GM19372 (cell line): ENCODE measurements around the gene KCTD21.
A peak's percentile ranks its signal among the peaks of the same experiment; 100 is the strongest.

ENCODE experiments used
- ATAC-seq: cut with Tn5 transposase; IDR thresholded peaks from one replicate; pipeline ENCODE4 v1.9.1; 2021; ENCODE audit warnings: mild to moderate bottlenecking, low read depth, moderate library complexity; ENCODE audit not compliant: unreplicated experiment

KCTD21 gene

GRCh38 chr11:78147807-78148206, 40.6 kb downstream of the KCTD21 start:
- ATAC-seq = no peak

- no peak for ATAC-seq
Observed at GRCh38 chr11:78145511-78146025, 42.9 kb downstream of the KCTD21 start.

DNA sequence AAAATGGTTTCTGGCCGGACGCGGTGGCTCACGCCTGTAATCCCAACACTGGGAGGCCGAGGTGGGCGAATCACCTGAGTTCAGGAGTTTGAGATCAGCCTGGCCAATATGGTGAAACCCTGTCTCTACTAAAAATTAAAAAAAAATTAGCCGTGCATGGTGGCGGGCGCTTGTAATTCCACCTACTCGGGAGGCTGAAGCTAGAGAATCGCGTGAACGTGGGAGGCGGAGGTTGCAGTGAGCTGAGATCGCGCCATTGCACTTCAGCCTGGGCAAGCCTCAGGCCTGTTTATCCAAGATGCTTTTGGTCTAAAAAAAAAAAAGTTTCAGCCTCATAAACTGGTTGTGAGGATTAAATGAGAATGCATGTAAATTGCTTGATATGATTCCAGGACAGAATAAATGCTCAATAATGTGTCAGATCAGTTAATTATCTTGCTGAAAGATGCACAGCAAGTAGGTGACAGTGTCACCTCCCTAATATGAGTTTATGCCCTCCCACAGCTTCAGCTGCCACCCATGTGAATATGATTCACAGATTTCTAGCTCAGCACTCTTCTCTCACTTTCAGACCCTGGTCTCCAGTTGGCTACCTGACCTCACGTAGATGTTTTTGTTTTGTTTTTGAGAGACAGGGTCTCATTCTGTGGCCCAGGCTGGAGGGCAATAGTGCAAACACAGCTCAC, 47.9 kb downstream of the KCTD21 start:
- no peak for ATAC-seq

DNA sequence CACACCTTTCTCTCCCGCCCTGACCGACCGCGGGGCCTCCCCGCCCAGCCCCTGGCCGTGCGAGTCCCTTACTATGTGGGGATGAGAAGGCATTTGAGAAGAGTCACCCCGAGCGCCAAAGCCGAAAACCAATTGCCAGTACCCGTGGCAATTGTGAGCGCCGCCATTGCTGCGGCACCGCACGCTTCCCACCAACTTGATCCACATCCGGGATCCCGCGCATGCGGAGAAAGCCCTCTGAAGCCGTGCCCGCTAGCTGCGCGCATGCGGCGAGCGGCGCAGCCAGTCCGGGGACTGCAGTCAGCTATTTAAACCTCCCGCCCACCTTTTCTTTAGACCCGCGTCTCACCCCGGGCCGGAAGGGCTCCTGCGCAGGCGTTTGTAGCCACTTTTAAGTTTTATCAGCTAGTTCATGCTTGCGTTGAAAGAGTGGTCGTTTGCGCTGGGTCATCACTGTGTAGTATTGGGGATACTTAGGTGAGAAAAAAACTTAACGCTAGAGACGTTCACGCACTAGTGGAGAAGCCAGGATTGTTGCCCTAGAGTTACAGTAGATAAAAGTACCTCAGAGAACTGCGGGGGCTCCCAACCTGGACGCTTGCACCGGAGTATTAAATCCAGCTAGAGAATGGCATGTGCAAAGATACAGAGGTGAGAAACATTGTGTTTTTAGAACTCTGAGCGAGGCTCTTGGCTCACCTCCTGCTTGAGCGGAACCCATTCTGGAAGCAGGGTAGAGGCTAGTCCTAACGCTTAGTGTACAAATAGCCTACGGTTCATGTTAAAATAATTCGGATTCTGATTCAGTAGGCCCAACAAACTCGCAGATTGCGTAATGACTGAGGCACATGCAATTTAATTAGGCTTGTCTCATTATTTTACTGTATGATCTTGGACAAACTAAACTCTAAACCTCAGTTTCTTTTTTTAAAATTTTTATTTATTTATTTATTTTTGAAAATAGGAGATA, 48.7 kb downstream of the KCTD21 start, which contains the start of gene ALG8:
ALG8 (minus strand) TSS at position 205 of the 970 bp plus-strand sequence; CDS start at position 167, 38 bp downstream.
- ATAC-seq = peak; percentile 94

- peak; percentile 8 for ATAC-seq
Observed at GRCh38 chr11:78138694-78139421, 49.6 kb downstream of the KCTD21 start.

DNA sequence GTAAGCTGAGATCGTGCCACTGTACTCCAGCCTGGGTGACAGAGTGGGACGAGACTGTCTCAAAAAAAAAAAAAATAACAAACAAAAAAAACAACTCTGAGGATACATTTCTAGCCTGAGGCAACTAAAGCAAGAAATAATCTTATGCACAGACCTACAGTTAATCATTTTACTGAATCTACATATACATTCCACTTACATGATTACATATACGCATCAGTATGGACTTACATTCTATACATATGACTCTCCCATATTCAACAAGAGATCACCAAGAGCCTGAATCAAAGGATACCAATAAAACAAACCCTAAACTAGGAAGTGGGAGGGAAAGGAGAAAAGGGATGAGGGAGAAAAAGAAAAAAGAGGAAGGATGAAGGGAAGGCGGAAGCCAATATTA, 50.1 kb downstream of the KCTD21 start:
- ATAC-seq = no peak

DNA sequence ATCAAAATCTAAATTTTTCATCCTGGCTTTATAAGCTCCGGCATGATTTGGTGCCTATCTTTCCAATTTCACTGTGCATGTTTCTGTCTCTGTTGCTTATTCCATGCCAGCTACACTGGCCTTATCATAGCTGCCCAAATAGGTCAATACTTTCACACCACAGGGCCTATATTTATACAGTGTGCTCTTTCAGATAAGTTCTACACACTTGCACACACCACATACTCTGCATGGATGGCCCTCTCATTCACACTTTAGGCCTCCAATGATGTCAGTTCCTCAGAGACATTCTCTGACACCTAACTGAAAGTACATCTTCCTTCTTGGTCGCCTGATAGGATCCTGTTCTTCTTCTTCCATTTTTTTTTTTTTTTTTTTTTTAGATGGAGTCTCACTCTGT, 56.0 kb downstream of the KCTD21 start:
- ATAC-seq = no peak

- no peak for ATAC-seq
Observed at GRCh38 chr11:78131956-78132355, 56.5 kb downstream of the KCTD21 start.

GRCh38 chr11:78127403-78127802, 61.0 kb downstream of the KCTD21 start:
- no peak for ATAC-seq
